ENCODE results near the gene PAIP2. TPM values are rescaled to one million over a fixed set of nuclear protein-coding genes. Genes with fewer than 3 reads are reported as not detected.

The PAIP2 gene
- total and polyA plus RNA-seq, 3 donors from 2014 or later: 142 to 297 (median 150) TPM

DNA sequence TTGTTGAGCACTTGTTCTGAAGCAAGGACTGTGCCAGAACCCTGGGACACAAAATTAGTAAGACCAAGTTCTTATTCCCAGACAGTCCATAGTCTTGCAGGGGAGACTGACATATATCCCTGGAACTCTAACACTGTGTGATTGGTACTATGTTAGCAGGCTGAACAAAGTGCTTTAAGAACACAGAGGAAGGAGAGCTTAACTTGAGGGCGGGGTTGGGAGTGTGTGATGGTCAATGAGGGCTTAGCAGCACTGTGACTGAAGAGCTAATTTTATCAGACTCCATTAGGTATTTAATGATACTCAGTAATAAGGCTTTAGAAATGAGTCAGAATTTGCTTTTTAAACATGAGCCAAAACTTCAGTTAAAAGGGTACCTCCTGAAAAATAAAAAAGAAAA lies 77.1 kb downstream of the PAIP2 start:
- whole genome bisulfite sequencing, 2 donors: 89 to 97% methylated on average over 1 of the region's 1 CpG
- no peaks in the 10 kb centered on the region for H3K36me3 ChIP-seq (ENCODE audit: low read depth, missing control alignments)
- H3K9me3 ChIP-seq: no peaks in the 10 kb centered on the region
- no peak overlapping the region for H3K27ac ChIP-seq
- H3K27me3 ChIP-seq: no peaks in the 10 kb centered on the region
- TF ChIP-seq, protein P1, sequence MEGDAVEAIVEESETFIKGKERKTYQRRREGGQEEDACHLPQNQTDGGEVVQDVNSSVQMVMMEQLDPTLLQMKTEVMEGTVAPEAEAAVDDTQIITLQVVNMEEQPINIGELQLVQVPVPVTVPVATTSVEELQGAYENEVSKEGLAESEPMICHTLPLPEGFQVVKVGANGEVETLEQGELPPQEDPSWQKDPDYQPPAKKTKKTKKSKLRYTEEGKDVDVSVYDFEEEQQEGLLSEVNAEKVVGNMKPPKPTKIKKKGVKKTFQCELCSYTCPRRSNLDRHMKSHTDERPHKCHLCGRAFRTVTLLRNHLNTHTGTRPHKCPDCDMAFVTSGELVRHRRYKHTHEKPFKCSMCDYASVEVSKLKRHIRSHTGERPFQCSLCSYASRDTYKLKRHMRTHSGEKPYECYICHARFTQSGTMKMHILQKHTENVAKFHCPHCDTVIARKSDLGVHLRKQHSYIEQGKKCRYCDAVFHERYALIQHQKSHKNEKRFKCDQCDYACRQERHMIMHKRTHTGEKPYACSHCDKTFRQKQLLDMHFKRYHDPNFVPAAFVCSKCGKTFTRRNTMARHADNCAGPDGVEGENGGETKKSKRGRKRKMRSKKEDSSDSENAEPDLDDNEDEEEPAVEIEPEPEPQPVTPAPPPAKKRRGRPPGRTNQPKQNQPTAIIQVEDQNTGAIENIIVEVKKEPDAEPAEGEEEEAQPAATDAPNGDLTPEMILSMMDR (IDR thresholded peaks at IDR 0.05): no peak
- no peak for TF ChIP-seq POLR2A (IDR thresholded peaks at IDR 0.05)
- H3K4me1 ChIP-seq: peaks cover 10% of the 10 kb centered on the region
- DNase-seq: no peak
- H3K4me3 ChIP-seq: no peak overlapping the region
- intact Hi-C loops (cut with DNase I; ENCODE audit: low total_unique reads): no loop called here

Small RNAs within 50 kb of the gene (small RNA-seq; reads per million reads assigned to genes)
- gene RNA5SP195: 0 reads per million in 2 donors

Other genes with a start within 250 kb of the PAIP2 start
- gene SIL1, start 143.5 kb upstream of the PAIP2 start, total RNA-seq: 10 to 100 TPM; 86.5 to 98.2 TPM
- gene SIL1, start 143.5 kb upstream of the PAIP2 start, polyA plus RNA-seq (ENCODE audit: insufficient read depth, low read depth, low replicate concordance): 116 TPM
- gene MATR3, start 48.1 kb upstream of the PAIP2 start, total RNA-seq: 100 to 1,000 TPM; 243 to 248 TPM
- gene MATR3, start 48.1 kb upstream of the PAIP2 start, polyA plus RNA-seq (ENCODE audit: insufficient read depth, low read depth, low replicate concordance): 174 TPM
- gene SLC23A1, start 41.4 kb downstream of the PAIP2 start, total RNA-seq: not detected
- 0.34 TPM for gene SLC23A1, start 41.4 kb downstream of the PAIP2 start, polyA plus RNA-seq (ENCODE audit: insufficient read depth, low read depth, low replicate concordance)
- under 1 TPM; 0.31 to 0.94 TPM for gene MZB1, start 48.1 kb downstream of the PAIP2 start, total RNA-seq
- gene MZB1, start 48.1 kb downstream of the PAIP2 start, polyA plus RNA-seq (ENCODE audit: insufficient read depth, low read depth, low replicate concordance): 6.0 TPM
- gene PROB1, start 53.2 kb downstream of the PAIP2 start, total RNA-seq: 1 to 10 TPM; 2.7 to 3.6 TPM
- 1.5 TPM for gene PROB1, start 53.2 kb downstream of the PAIP2 start, polyA plus RNA-seq (ENCODE audit: insufficient read depth, low read depth, low replicate concordance)
- gene SPATA24, start 62.2 kb downstream of the PAIP2 start, total RNA-seq: 10 to 100 TPM; 45.2 to 94.6 TPM
- 185 TPM for gene SPATA24, start 62.2 kb downstream of the PAIP2 start, polyA plus RNA-seq (ENCODE audit: insufficient read depth, low read depth, low replicate concordance)
- 10 to 100 TPM; 45.0 to 98.3 TPM for gene DNAJC18, start 97.7 kb downstream of the PAIP2 start, total RNA-seq
- 283 TPM for gene DNAJC18, start 97.7 kb downstream of the PAIP2 start, polyA plus RNA-seq (ENCODE audit: insufficient read depth, low read depth, low replicate concordance)
- gene ECSCR, start 120.9 kb downstream of the PAIP2 start, total RNA-seq: 1 to 10 TPM; 1.8 to 2.4 TPM
- 13.9 TPM for gene ECSCR, start 120.9 kb downstream of the PAIP2 start, polyA plus RNA-seq (ENCODE audit: insufficient read depth, low read depth, low replicate concordance)
- gene SMIM33, start 129.2 kb downstream of the PAIP2 start, total RNA-seq: under 1 TPM in 1 of 2 donors, not detected in 1; 0.16 TPM
- gene SMIM33, start 129.2 kb downstream of the PAIP2 start, polyA plus RNA-seq (ENCODE audit: insufficient read depth, low read depth, low replicate concordance): not detected
- gene STING1, start 140.9 kb downstream of the PAIP2 start, total RNA-seq: 10 to 100 TPM; 14.2 to 18.6 TPM
- gene STING1, start 140.9 kb downstream of the PAIP2 start, polyA plus RNA-seq (ENCODE audit: insufficient read depth, low read depth, low replicate concordance): 22.4 TPM
- gene UBE2D2, start 219.5 kb downstream of the PAIP2 start, total RNA-seq: 100 to 1,000 TPM; 102 to 116 TPM
- gene UBE2D2, start 219.5 kb downstream of the PAIP2 start, polyA plus RNA-seq (ENCODE audit: insufficient read depth, low read depth, low replicate concordance): 386 TPM

Data from testis (tissue), 3 donors.